ENCODE measurements around the gene C14orf180.

The C14orf180 gene

GRCh38 chr14:104591506-104592291 lies 12.1 kb downstream of the C14orf180 start:
- no peak overlapping the region for H3K4me3 ChIP-seq (ENCODE audit: low read depth, low read length)
- DNase-seq (ENCODE audit: low read depth): no peak
- no peak for TF ChIP-seq CTCF (conservative IDR thresholded peaks at IDR 0.05; ENCODE audit: low read depth, low read length)

GRCh38 chr14:104592292-104592672 lies 12.7 kb downstream of the C14orf180 start:
- TF ChIP-seq CTCF (conservative IDR thresholded peaks at IDR 0.05; ENCODE audit: low read depth, low read length): no peak
- DNase-seq (ENCODE audit: low read depth): no peak
- H3K4me3 ChIP-seq (ENCODE audit: low read depth, low read length): no peak overlapping the region

- DNase-seq (ENCODE audit: low read depth): no peak
- no peak for TF ChIP-seq CTCF (conservative IDR thresholded peaks at IDR 0.05; ENCODE audit: low read depth, low read length)
Measured at GRCh38 chr14:104592785-104593184, 13.2 kb downstream of the C14orf180 start.

GRCh38 chr14:104593241-104593701 lies 13.7 kb downstream of the C14orf180 start:
- DNase-seq (ENCODE audit: low read depth): no peak
- H3K4me3 ChIP-seq (ENCODE audit: low read depth, low read length): no peak overlapping the region
- TF ChIP-seq CTCF (conservative IDR thresholded peaks at IDR 0.05; ENCODE audit: low read depth, low read length): no peak

More at GRCh38 chr14:104592785-104593184, 13.2 kb downstream of the C14orf180 start:
- H3K4me3 ChIP-seq (ENCODE audit: low read depth, low read length): no peak overlapping the region

GRCh38 chr14:104593710-104594136 lies 14.2 kb downstream of the C14orf180 start:
- TF ChIP-seq CTCF (conservative IDR thresholded peaks at IDR 0.05; ENCODE audit: low read depth, low read length): no peak
- H3K4me3 ChIP-seq (ENCODE audit: low read depth, low read length): no peak overlapping the region
- no peak for DNase-seq (ENCODE audit: low read depth)

GRCh38 chr14:104594310-104595046 lies 14.9 kb downstream of the C14orf180 start:
- DNase-seq (ENCODE audit: low read depth): no peak
- TF ChIP-seq CTCF (conservative IDR thresholded peaks at IDR 0.05; ENCODE audit: low read depth, low read length): no peak
- no peak overlapping the region for H3K4me3 ChIP-seq (ENCODE audit: low read depth, low read length)
